K562 (cell line): Measurements from ENCODE around the gene HRC. TPM values are rescaled to one million over a fixed set of nuclear protein-coding genes. Genes with fewer than 3 reads are reported as not detected.
A peak's percentile ranks its signal among the peaks of the same experiment; 100 is the strongest.

Experiments used
- ATAC-seq: fragments of 200-7000 bp; cut with Tn5 transposase; 3 replicates; pipeline ENCODE4 v1.9.1; 2020; ENCODE audit warnings: moderate library complexity
- BruUV-seq: library from RNA; stranded (reverse); fragments of 400-500 nt; replicated peaks from 2 replicates; lab custom pipeline; 2021; lab: Mats Ljungman, UMichigan
- CTCF ChIA-PET: fragments of 300-600 bp; formaldehyde crosslinking; extraction: SDS; loops from one replicate; lab custom pipeline; 2021; ENCODE audit warnings: low intra/inter-chr PET ratio; lab: Yijun Ruan, JAX
- POLR2A ChIA-PET: fragments of 300-600, 350-650 bp; sonication (Branson Sonifier 250); formaldehyde crosslinking; extraction: SDS; loops from one replicate; lab custom pipeline; 2021; ENCODE audit warnings: antibody characterized with exemption, inconsistent platforms; lab: Yijun Ruan, JAX
- DNase-seq, 4 experiments: peaks; one replicate each; pipeline versions ENCODE4 v3.0.0 to v3.0.0-alpha.2; 2011 to 2018; ENCODE audit warnings: low spot score in 3 of 4, mixed read lengths in 3 of 4; ENCODE audit errors: extremely low read depth in 1 of 4
- FAIRE-seq: peaks from 2 replicates; lab custom pipeline; 2011; peaks lifted over from hg19 to GRCh38; lab: Jason Lieb, UNC
- H2AFZ ChIP-seq: 2 replicates; pipeline ENCODE4 v1.6.0; 2011; ENCODE audit warnings: low read depth, low read length, control low read depth, inconsistent platforms
- H3K27ac ChIP-seq: fragments of 200-600 bp; 3 replicates; pipeline ENCODE4 v1.8.0; 2011; ENCODE audit warnings: low read depth, mild to moderate bottlenecking, control low read depth, inconsistent platforms, low read length, moderate library complexity, mixed read lengths; ENCODE audit errors: extremely low read depth
- H3K27me3 ChIP-seq, 2 experiments: fragments of 300-600 bp in 1 of 2; 2 replicates in 1 of 2; 3 replicates in 1 of 2; pipeline versions ENCODE4 v1.6.0 to v1.8.0; 2011; ENCODE audit warnings: inconsistent platforms in 2 of 2, low read length in 2 of 2, mild to moderate bottlenecking in 1 of 2, mixed read lengths in 1 of 2, moderate library complexity in 1 of 2; ENCODE audit not compliant: control insufficient read depth in 2 of 2, insufficient read depth in 2 of 2
- H3K36me3 ChIP-seq: fragments of 300-600 bp; 3 replicates; pipeline ENCODE4 v1.8.0; 2011; ENCODE audit warnings: mild to moderate bottlenecking, low read length, inconsistent platforms; ENCODE audit not compliant: control insufficient read depth, insufficient read depth
- H3K4me1 ChIP-seq, 2 experiments: fragments of 200-600 bp in 1 of 2; replicated peaks in 1 of 2; 2 replicates in 1 of 2; 3 replicates in 1 of 2; pipeline versions ENCODE4 v1.5.1 to v1.8.0; 2011; ENCODE audit warnings: inconsistent platforms in 2 of 2, low read length in 2 of 2, mild to moderate bottlenecking in 1 of 2, mixed read lengths in 1 of 2, moderate library complexity in 1 of 2; ENCODE audit not compliant: control insufficient read depth in 2 of 2, insufficient read depth in 2 of 2
- H3K4me2 ChIP-seq: 2 replicates; pipeline ENCODE4 v1.6.1; 2011; ENCODE audit warnings: low read length, control low read depth, inconsistent platforms, mixed read lengths; ENCODE audit not compliant: insufficient read depth
- H3K4me3 ChIP-seq: fragments of 200-600 bp; sonication (generic), shearing (Covaris generic); 2 replicates; pipeline ENCODE4 v1.5.1; 2016; ENCODE audit warnings: control low read depth, inconsistent platforms
- H3K79me2 ChIP-seq: fragments of 200-600 bp; 3 replicates; pipeline ENCODE4 v1.8.0; 2011; ENCODE audit warnings: low read length, inconsistent platforms; ENCODE audit not compliant: control insufficient read depth, insufficient read depth
- H3K9ac ChIP-seq, 2 experiments: 2 replicates each; pipeline versions ENCODE4 v1.6.0 to v1.6.1; 2011; ENCODE audit warnings: low read depth in 2 of 2, low read length in 2 of 2, control low read depth in 1 of 2, inconsistent platforms in 1 of 2, mild to moderate bottlenecking in 1 of 2, mixed read lengths in 1 of 2; ENCODE audit not compliant: insufficient read depth in 1 of 2
- H3K9me1 ChIP-seq: one replicate; pipeline ENCODE4 v1.6.0; 2011; ENCODE audit warnings: inconsistent platforms, mild to moderate bottlenecking, low read length, moderate library complexity; ENCODE audit not compliant: control insufficient read depth, insufficient read depth
- H3K9me3 ChIP-seq: replicated peaks from 2 replicates; pipeline ENCODE4 v1.5.1; 2011; ENCODE audit warnings: low read depth, low read length, inconsistent platforms; ENCODE audit not compliant: control insufficient read depth, insufficient read depth
- H4K20me1 ChIP-seq: replicated peaks from 2 replicates; pipeline ENCODE4 v1.6.1; 2011; ENCODE audit warnings: low read length, inconsistent platforms, mixed read lengths; ENCODE audit not compliant: control insufficient read depth, insufficient read depth
- CHCHD3 ChIP-seq: fragments of 250-450 bp; sonication (Bioruptor Pico); IDR thresholded peaks from 2 replicates; pipeline ENCODE4 v2.1.2; 2022; ENCODE audit warnings: mild to moderate bottlenecking
- HDAC1 ChIP-seq, 2 experiments: fragments of 450-650 bp; IDR thresholded peaks; 2 replicates each; pipeline ENCODE4 v1.6.1; 2016 to 2017; ENCODE audit warnings: inconsistent platforms in 1 of 2, mild to moderate bottlenecking in 1 of 2, moderate library complexity in 1 of 2
- LARP7 ChIP-seq: fragments of 450-650 bp; IDR thresholded peaks from 2 replicates; pipeline ENCODE4 v1.6.1; 2016
- NCOA2 ChIP-seq, 2 experiments: fragments of 450-650 bp; IDR thresholded peaks; 2 replicates each; pipeline ENCODE4 v1.6.1; 2018; ENCODE audit warnings: mild to moderate bottlenecking in 2 of 2, moderate library complexity in 1 of 2; ENCODE audit not compliant: partially characterized antibody in 2 of 2
- SUPT5H ChIP-seq: fragments of 450-650 bp; IDR thresholded peaks from 2 replicates; pipeline ENCODE4 v1.6.1; 2016
- ZNF263 ChIP-seq: sonication (generic); formaldehyde crosslinking; IDR thresholded peaks from 2 replicates; pipeline ENCODE4 v1.8.0; 2022; ENCODE audit warnings: mild to moderate bottlenecking, missing genetic modification reagents, borderline replicate concordance
- WGBS: fragments of 100-300 bp; shearing (Covaris generic); methylation state at CpG from one replicate; pipeline ENCODE4 v1.1.6; 2016; ENCODE audit warnings: low coverage, mixed read lengths; ENCODE audit not compliant: insufficient coverage; ENCODE audit errors: missing lambda C conversion rate; 5-methylcytosine and 5-hydroxymethylcytosine counted together
- in situ Hi-C: fragments of 300-500 bp; cut with MboI; formaldehyde crosslinking; loops from 4 replicates; pipeline ENCODE4 v1.15.0; 2018; ENCODE audit warnings: inconsistent platforms, mixed read lengths
- intact Hi-C: fragments of 100-400 bp; cut with micrococcal nuclease; formaldehyde crosslinking; loops from 2 replicates; pipeline ENCODE4 v1.14.2; 2022
- polyA plus RNA-seq, 8 experiments: library from polyadenylated mRNA; depleted of rRNA in 4 of 8; stranded (reverse) in 5 of 8; unstranded in 3 of 8; fragments of >200 nt; fragmentation: Nextera tagmentation in 2 of 8; fragmentation: Illumina TruSeq in 1 of 8; extraction: Ambion mirVana in 2 of 8; extraction: Trizol in 1 of 8; gene quantifications; 2 replicates each; pipeline versions ENCODE4 v1.2.1 to v1.2.3, GENCODE V29; 2011 to 2014; ENCODE audit warnings: inconsistent platforms in 1 of 8, missing spikeins in 1 of 8
- total RNA-seq, 7 experiments: library from RNA; depleted of rRNA in 6 of 7; stranded (reverse); fragments of >200 nt in 6 of 7; fragmentation: Illumina TruSeq in 2 of 7; extraction: Trizol in 2 of 7; gene quantifications; 2 replicates each; pipeline versions ENCODE4 v1.2.1 to v1.2.3, GENCODE V29; 2011 to 2021; ENCODE audit warnings: low replicate concordance in 1 of 7
- TF ChIP-seq, protein P1 (sequence below): fragments of 450-650 bp; IDR thresholded peaks from 2 replicates; pipeline ENCODE4 v1.6.1; 2016

HRC gene
- total and polyA plus RNA-seq, 9 of the 15 experiments (the other 6 are each of a cell fraction or from before 2014, with no cell fraction given), result 0.66 to 18.7 (median 13.1) TPM

DNA sequence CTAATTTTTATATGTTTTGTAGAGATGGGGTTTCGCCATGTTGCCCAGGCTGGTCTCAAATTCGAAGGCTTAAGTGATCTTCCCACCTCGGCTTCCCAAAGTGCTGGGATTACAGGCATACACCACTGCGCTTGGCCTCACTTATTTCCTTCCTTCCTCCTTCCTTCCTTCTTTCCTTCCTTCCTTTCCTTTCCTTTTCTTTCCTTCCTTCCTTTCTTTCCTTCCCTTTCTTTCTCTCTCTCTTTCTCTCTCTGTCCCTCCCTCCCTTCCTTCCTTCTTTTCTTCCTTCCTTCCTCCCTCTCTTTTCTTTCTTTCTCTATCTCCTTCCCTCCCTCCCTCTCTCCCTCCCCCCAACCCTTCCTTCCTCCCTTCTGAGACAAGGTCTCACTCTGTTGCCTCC, 39.2 kb upstream of the HRC start (continued):
- TF ChIP-seq NCOA2 (IDR thresholded peaks at IDR 0.05; ENCODE audit: partially characterized antibody in 2 of 2), result no peak

DNA sequence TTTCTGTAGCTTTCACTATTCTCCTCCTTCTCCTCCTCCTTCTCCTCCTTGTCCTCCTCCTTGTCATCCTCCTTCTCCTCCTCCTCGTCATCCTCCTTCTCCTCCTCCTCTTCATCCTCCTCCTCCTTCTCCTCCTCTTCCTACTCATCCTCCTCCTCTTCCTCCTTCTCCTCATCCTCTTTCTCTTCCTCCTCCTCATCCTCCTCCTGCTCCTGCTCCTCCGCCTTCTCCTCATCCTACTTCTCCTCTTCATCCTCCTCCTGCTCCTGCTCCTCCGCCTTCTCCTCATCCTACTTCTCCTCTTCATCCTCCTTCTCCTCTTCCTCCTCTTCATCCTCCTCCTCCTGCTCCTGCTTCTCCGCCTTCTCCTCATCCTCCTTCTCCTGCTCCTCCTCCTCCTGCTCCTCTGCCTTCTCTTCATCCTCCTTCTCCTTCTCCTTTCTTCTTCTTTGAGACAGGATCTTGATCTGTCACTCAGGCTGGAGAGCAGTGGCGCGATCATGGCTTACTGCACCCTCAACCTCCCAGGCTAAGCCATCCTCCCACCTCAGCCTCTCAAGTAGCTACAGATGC, 38.7 kb upstream of the HRC start:
- CTCF ChIA-PET, result no interaction called here
- intact Hi-C loops, result no loop called here
- in situ Hi-C loops, result loop anchor here (5.0 kb wide), 1 partner anchor 97 kb away; no protein-coding TSS in a partner anchor
- no peak overlapping the region for H3K27ac ChIP-seq
- no peak overlapping the region for H3K9ac ChIP-seq
- DNase-seq (no peak), ATAC-seq (no peak), FAIRE-seq (no peak)
- no peaks in the 10 kb centered on the region for H4K20me1 ChIP-seq
- H3K4me2 ChIP-seq, result no peak overlapping the region
- TF ChIP-seq LARP7 (0 out of 2 replicates have a peak, but pooled peaks have one; percentile 14), CHCHD3 (no peak), HDAC1 (IDR thresholded peaks at IDR 0.05) (0 out of 4 replicates have a peak, but pooled peaks of 1 of the 2 experiments have one; percentile 21), ZNF263 (CRISPR knock-in tag) (peak; percentile 85), SUPT5H (0 out of 2 replicates have a peak, but pooled peaks have one; percentile 22)
- TF ChIP-seq, protein P1, sequence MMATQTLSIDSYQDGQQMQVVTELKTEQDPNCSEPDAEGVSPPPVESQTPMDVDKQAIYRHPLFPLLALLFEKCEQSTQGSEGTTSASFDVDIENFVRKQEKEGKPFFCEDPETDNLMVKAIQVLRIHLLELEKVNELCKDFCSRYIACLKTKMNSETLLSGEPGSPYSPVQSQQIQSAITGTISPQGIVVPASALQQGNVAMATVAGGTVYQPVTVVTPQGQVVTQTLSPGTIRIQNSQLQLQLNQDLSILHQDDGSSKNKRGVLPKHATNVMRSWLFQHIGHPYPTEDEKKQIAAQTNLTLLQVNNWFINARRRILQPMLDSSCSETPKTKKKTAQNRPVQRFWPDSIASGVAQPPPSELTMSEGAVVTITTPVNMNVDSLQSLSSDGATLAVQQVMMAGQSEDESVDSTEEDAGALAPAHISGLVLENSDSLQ, result peak; percentile 25; the same call in 1 of the 2 replicates
- H3K4me1 ChIP-seq, result peaks cover 0 to 4% of the 10 kb centered on the region in 2 experiments; a peak in 1 of 5 replicates
- H3K4me3 ChIP-seq, result no peak overlapping the region
- no peaks in the 10 kb centered on the region for H3K27me3 ChIP-seq
- peaks cover 8% of the 10 kb centered on the region; the same call in 1 of the 2 replicates for H3K9me3 ChIP-seq
- WGBS, result 46% methylated on average over 5 of the region's 6 CpGs
- peaks cover 30% of the 10 kb centered on the region for H3K36me3 ChIP-seq
- H3K79me2 ChIP-seq, result no peaks in the 10 kb centered on the region
- POLR2A ChIA-PET, result interaction anchor here (0.6 to 1.3 kb wide), 6 partner anchors 13 to 799 kb away, joined by 3 to 4 read pairs (median 3); no protein-coding TSS in a partner anchor
- no peak overlapping the region for H2AFZ ChIP-seq
- H3K9me1 ChIP-seq, result no peaks in the 10 kb centered on the region
- BruUV-seq, result no TSS peak
